ENCODE measurements around the gene DTNBP1.

DNA sequence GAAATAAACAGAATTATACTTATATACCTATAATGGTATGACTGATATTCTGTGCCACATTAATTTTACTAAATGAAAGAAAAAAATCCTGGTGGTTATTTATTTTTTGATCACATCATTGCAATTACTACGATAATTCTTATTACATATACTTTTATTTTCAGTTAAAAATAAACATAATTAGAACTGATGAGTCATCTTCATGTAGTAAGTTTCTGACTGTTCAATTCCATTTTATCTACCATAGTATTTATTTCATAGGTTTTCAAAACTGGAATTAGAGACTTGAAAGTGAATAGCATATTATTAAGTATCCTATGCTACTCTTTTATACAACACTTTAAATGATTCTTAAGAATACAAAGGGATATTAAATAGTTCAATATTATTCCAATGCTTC is 80.3 kb downstream of the DTNBP1 start:
- TF ChIP-seq, protein P1, sequence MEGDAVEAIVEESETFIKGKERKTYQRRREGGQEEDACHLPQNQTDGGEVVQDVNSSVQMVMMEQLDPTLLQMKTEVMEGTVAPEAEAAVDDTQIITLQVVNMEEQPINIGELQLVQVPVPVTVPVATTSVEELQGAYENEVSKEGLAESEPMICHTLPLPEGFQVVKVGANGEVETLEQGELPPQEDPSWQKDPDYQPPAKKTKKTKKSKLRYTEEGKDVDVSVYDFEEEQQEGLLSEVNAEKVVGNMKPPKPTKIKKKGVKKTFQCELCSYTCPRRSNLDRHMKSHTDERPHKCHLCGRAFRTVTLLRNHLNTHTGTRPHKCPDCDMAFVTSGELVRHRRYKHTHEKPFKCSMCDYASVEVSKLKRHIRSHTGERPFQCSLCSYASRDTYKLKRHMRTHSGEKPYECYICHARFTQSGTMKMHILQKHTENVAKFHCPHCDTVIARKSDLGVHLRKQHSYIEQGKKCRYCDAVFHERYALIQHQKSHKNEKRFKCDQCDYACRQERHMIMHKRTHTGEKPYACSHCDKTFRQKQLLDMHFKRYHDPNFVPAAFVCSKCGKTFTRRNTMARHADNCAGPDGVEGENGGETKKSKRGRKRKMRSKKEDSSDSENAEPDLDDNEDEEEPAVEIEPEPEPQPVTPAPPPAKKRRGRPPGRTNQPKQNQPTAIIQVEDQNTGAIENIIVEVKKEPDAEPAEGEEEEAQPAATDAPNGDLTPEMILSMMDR (IDR thresholded peaks at IDR 0.05), result no peak
- TF ChIP-seq POLR2A (IDR thresholded peaks at IDR 0.05) (no peak), POLR2AphosphoS5 (IDR thresholded peaks at IDR 0.05) (no peak)

All from prostate gland (tissue), 2 donors.